HG02884 (cell line): ENCODE data around the gene RBPJ.
"Not testable (repeated sequence)": the region's sequence is repeated elsewhere in the genome, so short reads cannot be mapped to it uniquely, and the experiment has no call there.

Experiments
- ATAC-seq: cut with Tn5 transposase; IDR thresholded peaks from one replicate; pipeline ENCODE4 v1.9.1; 2021; ENCODE audit warnings: mild to moderate bottlenecking, moderate library complexity; ENCODE audit not compliant: unreplicated experiment

The RBPJ gene

GRCh38 chr4:26300314-26301307, 20.2 kb upstream of the RBPJ start:
- ATAC-seq = no peak

GRCh38 chr4:26302031-26302899, 18.5 kb upstream of the RBPJ start:
- ATAC-seq = no peak

- no peak for ATAC-seq
These were observed 17.8 kb upstream of the RBPJ start for GRCh38 chr4:26303008-26303407.

- ATAC-seq = no peak
These were observed 13.6 kb upstream of the RBPJ start for GRCh38 chr4:26307037-26307800.

- no peak for ATAC-seq
These were observed 12.2 kb upstream of the RBPJ start for GRCh38 chr4:26308568-26308967.

GRCh38 chr4:26310264-26310663, 10.6 kb upstream of the RBPJ start:
- ATAC-seq = no peak

GRCh38 chr4:26311633-26312032, 9.2 kb upstream of the RBPJ start:
- no peak for ATAC-seq

GRCh38 chr4:26315316-26315932, 5.4 kb upstream of the RBPJ start:
- ATAC-seq = not testable (repeated sequence)

GRCh38 chr4:26317766-26318165, 3.0 kb upstream of the RBPJ start:
- no peak for ATAC-seq

GRCh38 chr4:26319467-26319948, 1.3 kb upstream of the RBPJ start:
- ATAC-seq = peak; percentile 61

- peak; percentile 21 for ATAC-seq
These were observed 771 bp upstream of the RBPJ start for GRCh38 chr4:26319949-26320537.

- ATAC-seq = no peak
These were observed 783 bp downstream of the RBPJ start for GRCh38 chr4:26321373-26322221.

- no peak for ATAC-seq
These were observed 1.5 kb downstream of the RBPJ start for GRCh38 chr4:26322346-26322745.

- ATAC-seq = no peak
These were observed 3.0 kb downstream of the RBPJ start for GRCh38 chr4:26323821-26324220.

GRCh38 chr4:26325191-26325590, 4.4 kb downstream of the RBPJ start:
- no peak for ATAC-seq

- ATAC-seq = no peak
These were observed 6.0 kb downstream of the RBPJ start for GRCh38 chr4:26326791-26327190.

GRCh38 chr4:26330186-26330787, 9.5 kb downstream of the RBPJ start:
- peak; percentile 65 for ATAC-seq

GRCh38 chr4:26330946-26331345, 10.1 kb downstream of the RBPJ start:
- no peak for ATAC-seq
